Common myeloid progenitor, CD34-positive (primary cell): ENCODE measurements around the gene PRR35.

Experiments used
- CTCF ChIA-PET: fragments of 350-600 bp; sonication (Branson Sonifier 250); formaldehyde crosslinking; loops from one replicate; lab custom pipeline; 2021; ENCODE audit warnings: antibody characterized with exemption; lab: Charles Lee
- POLR2A ChIA-PET: fragments of 350-600 bp; sonication (Branson Sonifier 250); formaldehyde crosslinking; loops from one replicate; lab custom pipeline; 2021; ENCODE audit warnings: antibody characterized with exemption; lab: Charles Lee
- DNase-seq, 3 donors: peaks; one replicate each; pipeline versions ENCODE4 v3.0.0 to v3.0.0-alpha.2; 2013
- H3K27ac ChIP-seq, 2 experiments: 1 replicate in 1 of 2; 2 replicates in 1 of 2; pipeline ENCODE4 v1.7.0; 2013; ENCODE audit warnings: inconsistent platforms in 2 of 2, low read length in 2 of 2, mild to moderate bottlenecking in 2 of 2, low read depth in 1 of 2, moderate library complexity in 1 of 2; ENCODE audit not compliant: severe bottlenecking in 2 of 2, insufficient read depth in 1 of 2, poor library complexity in 1 of 2
- H3K27me3 ChIP-seq, 5 experiments: replicated peaks in 2 of 5; 1 replicate in 3 of 5; 2 replicates in 2 of 5; pipeline versions ENCODE4 v1.6.1 to v1.7.0; 2013; ENCODE audit warnings: low read length in 4 of 5, mild to moderate bottlenecking in 2 of 5, moderate library complexity in 2 of 5, inconsistent platforms in 1 of 5; ENCODE audit not compliant: insufficient read depth in 5 of 5, control insufficient read depth in 4 of 5
- H3K36me3 ChIP-seq, 4 experiments: 1 replicate in 2 of 4; 2 replicates in 2 of 4; pipeline versions ENCODE4 v1.6.1 to v1.7.0; 2013; ENCODE audit warnings: low read length in 3 of 4, control low read depth in 1 of 4, mild to moderate bottlenecking in 1 of 4; ENCODE audit not compliant: control insufficient read depth in 4 of 4, insufficient read depth in 4 of 4
- H3K4me1 ChIP-seq, 4 experiments: 1 replicate in 3 of 4; 2 replicates in 1 of 4; pipeline versions ENCODE4 v1.6.1 to v1.7.1; 2013; ENCODE audit warnings: low read length in 3 of 4, mild to moderate bottlenecking in 3 of 4, control low read depth in 1 of 4, inconsistent platforms in 1 of 4, moderate library complexity in 1 of 4; ENCODE audit not compliant: control insufficient read depth in 4 of 4, insufficient read depth in 4 of 4; ENCODE audit errors: control extremely low read depth in 1 of 4
- H3K4me3 ChIP-seq, 7 experiments: 1 replicate in 4 of 7; 2 replicates in 3 of 7; pipeline versions ENCODE4 v1.5.1 to v1.7.0; 2013; ENCODE audit warnings: mild to moderate bottlenecking in 7 of 7, low read length in 6 of 7, moderate library complexity in 6 of 7, inconsistent platforms in 2 of 7, low read depth in 2 of 7, control low read depth in 1 of 7; ENCODE audit not compliant: insufficient read depth in 4 of 7, control insufficient read depth in 1 of 7; ENCODE audit errors: extremely low read depth in 1 of 7
- H3K9me3 ChIP-seq, 5 experiments: 1 replicate in 4 of 5; 2 replicates in 1 of 5; pipeline versions ENCODE4 v1.6.1 to v1.7.1; 2013; ENCODE audit warnings: low read length in 4 of 5, mild to moderate bottlenecking in 2 of 5, inconsistent platforms in 1 of 5, low read depth in 1 of 5, moderate library complexity in 1 of 5; ENCODE audit not compliant: control insufficient read depth in 4 of 5, insufficient read depth in 2 of 5; ENCODE audit errors: control extremely low read depth in 1 of 5
- WGBS: methylation state at CpG from one replicate; pipeline ENCODE4 v1.1.5; 2013; ENCODE audit not compliant: insufficient coverage; 5-methylcytosine and 5-hydroxymethylcytosine counted together

PRR35 gene

GRCh38 chr16:552171-552570 is 8.0 kb upstream of the PRR35 start:
- Histone ChIP-seq H3K36me3 (peaks cover 5 to 50% (median 28%) of the 10 kb centered on the region in 4 experiments), H3K27ac (no peak overlapping the region), H3K4me3 (no peak overlapping the region), H3K27me3 (no peaks in the 10 kb centered on the region), H3K9me3 (no peaks in the 10 kb centered on the region), H3K4me1 (peaks cover 0 to under 1% (median 0%) of the 10 kb centered on the region in 4 experiments)
- no peak for DNase-seq
- ChIA-PET CTCF (no interaction called here), POLR2A (no interaction called here)
- 97% methylated on average over 35 of the region's 35 CpGs for WGBS

GRCh38 chr16:553601-554296 is 6.4 kb upstream of the PRR35 start:
- H3K4me1 ChIP-seq, result peaks cover 0 to 16% (median 12%) of the 10 kb centered on the region in 4 experiments
- CTCF ChIA-PET, result interaction anchor here (1.3 kb wide), 1 partner anchor 22 kb away, joined by 3 read pairs; no protein-coding TSS in a partner anchor

GRCh38 chr16:554297-554621 is 5.9 kb upstream of the PRR35 start:
- H3K27me3 ChIP-seq, result peaks cover 0 to 11% (median 0%) of the 10 kb centered on the region in 5 experiments
- H3K27ac ChIP-seq, result no peak overlapping the region
- H3K4me1 ChIP-seq, result peaks cover 0 to 16% (median 15%) of the 10 kb centered on the region in 4 experiments
- H3K9me3 ChIP-seq, result no peaks in the 10 kb centered on the region
- no peak for DNase-seq
- CTCF ChIA-PET, result interaction anchor here (1.3 kb wide), 1 partner anchor 21 kb away, joined by 3 read pairs; no protein-coding TSS in a partner anchor
- H3K36me3 ChIP-seq, result peaks cover 0 to 35% (median 17%) of the 10 kb centered on the region in 4 experiments
- POLR2A ChIA-PET, result no interaction called here
- 92% methylated on average over 7 of the region's 11 CpGs for WGBS
- no peak overlapping the region for H3K4me3 ChIP-seq

More at GRCh38 chr16:553601-554296, 6.4 kb upstream of the PRR35 start:
- POLR2A ChIA-PET, result no interaction called here
- H3K36me3 ChIP-seq, result peaks cover 1 to 38% (median 20%) of the 10 kb centered on the region in 4 experiments
- WGBS, result 94% methylated on average over 30 of the region's 33 CpGs
- peaks cover 0 to 6% (median 0%) of the 10 kb centered on the region in 5 experiments for H3K27me3 ChIP-seq
- no peak for DNase-seq
- no peak overlapping the region for H3K4me3 ChIP-seq
- H3K9me3 ChIP-seq, result no peaks in the 10 kb centered on the region
- no peak overlapping the region for H3K27ac ChIP-seq

GRCh38 chr16:554640-555365 is 5.4 kb upstream of the PRR35 start:
- peaks cover 0 to 32% (median 14%) of the 10 kb centered on the region in 4 experiments for H3K36me3 ChIP-seq
- no peak overlapping the region for H3K27ac ChIP-seq
- POLR2A ChIA-PET, result no interaction called here
- H3K9me3 ChIP-seq, result no peaks in the 10 kb centered on the region
- peaks cover 0 to 17% (median 2%) of the 10 kb centered on the region in 5 experiments for H3K27me3 ChIP-seq
- DNase-seq, result no peak
- CTCF ChIA-PET, result interaction anchor here (1.3 kb wide), 1 partner anchor 20 kb away, joined by 3 read pairs; no protein-coding TSS in a partner anchor
- no peak overlapping the region for H3K4me3 ChIP-seq
- H3K4me1 ChIP-seq, result peaks cover 0 to 21% (median 15%) of the 10 kb centered on the region in 4 experiments
- WGBS, result 94% methylated on average over 53 of the region's 54 CpGs

- H3K4me3 ChIP-seq, result no peak overlapping the region
- ChIA-PET POLR2A (no interaction called here), CTCF (interaction anchor here (1.4 kb wide), 1 partner anchor 17 kb away, joined by 3 read pairs; no protein-coding TSS in a partner anchor)
- no peaks in the 10 kb centered on the region for H3K9me3 ChIP-seq
- WGBS, result 96% methylated on average over 28 of the region's 32 CpGs
- no peak overlapping the region for H3K27ac ChIP-seq
- peaks cover 0 to 25% (median 15%) of the 10 kb centered on the region in 4 experiments for H3K4me1 ChIP-seq
- H3K27me3 ChIP-seq, result peaks cover 0 to 24% (median 3%) of the 10 kb centered on the region in 5 experiments
- DNase-seq, result no peak
- peaks cover 0 to 26% (median 11%) of the 10 kb centered on the region in 4 experiments for H3K36me3 ChIP-seq
These were observed 4.4 kb upstream of the PRR35 start for GRCh38 chr16:555528-556473.

- peaks cover 0 to 20% (median 9%) of the 10 kb centered on the region in 4 experiments for H3K36me3 ChIP-seq
- ChIA-PET POLR2A (no interaction called here), CTCF (interaction anchor here (1.4 kb wide), 1 partner anchor 18 kb away, joined by 3 read pairs; no protein-coding TSS in a partner anchor)
- no peak overlapping the region for H3K4me3 ChIP-seq
- H3K4me1 ChIP-seq, result peaks cover 0 to 25% (median 15%) of the 10 kb centered on the region in 4 experiments
- DNase-seq, result no peak
- 97% methylated on average over 27 of the region's 32 CpGs for WGBS
- H3K27ac ChIP-seq, result no peak overlapping the region
- no peaks in the 10 kb centered on the region for H3K9me3 ChIP-seq
- peaks cover 0 to 32% (median 5%) of the 10 kb centered on the region in 5 experiments for H3K27me3 ChIP-seq
These were observed 3.6 kb upstream of the PRR35 start for GRCh38 chr16:556474-557173.
